ENCODE measurements around the gene MUC6. TPM values are rescaled to one million over a fixed set of nuclear protein-coding genes. Genes with fewer than 3 reads are reported as not detected.
A peak's percentile ranks its signal among the peaks of the same experiment; 100 is the strongest.

The MUC6 gene
- total RNA-seq, 1 donor from 2014 or later = 0.09 TPM

DNA sequence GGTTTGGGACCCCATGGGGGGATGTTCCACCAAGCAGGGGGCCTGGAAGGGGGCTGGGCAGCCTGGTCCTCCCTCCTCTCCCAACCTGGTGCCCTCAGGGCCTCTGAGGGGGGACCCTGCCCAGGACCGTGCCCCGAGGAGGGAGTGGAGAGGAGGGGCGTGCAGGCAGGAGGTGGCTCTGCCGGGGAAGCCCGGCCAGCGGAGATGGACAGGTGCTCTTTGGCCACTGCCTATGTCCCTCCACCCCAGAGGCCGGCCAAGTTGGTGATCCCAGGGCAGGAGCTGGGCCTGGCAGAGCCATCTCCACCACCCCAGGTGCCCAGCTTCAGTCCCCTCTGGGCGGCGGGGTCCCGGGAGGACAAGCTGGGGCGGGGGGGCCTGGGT is 40.5 kb upstream of the MUC6 start:
- ATAC-seq (no peak), DNase-seq (peak; percentile 32)
- no peaks in the 10 kb centered on the region for H3K9me3 ChIP-seq
- H3K4me3 ChIP-seq = no peak overlapping the region
- no peaks in the 10 kb centered on the region for H3K27me3 ChIP-seq (ENCODE audit: low read depth)
- intact Hi-C loops (cut with DNase I) = no loop called here
- peaks cover 17% of the 10 kb centered on the region for H3K4me1 ChIP-seq
- TF ChIP-seq, protein P1, sequence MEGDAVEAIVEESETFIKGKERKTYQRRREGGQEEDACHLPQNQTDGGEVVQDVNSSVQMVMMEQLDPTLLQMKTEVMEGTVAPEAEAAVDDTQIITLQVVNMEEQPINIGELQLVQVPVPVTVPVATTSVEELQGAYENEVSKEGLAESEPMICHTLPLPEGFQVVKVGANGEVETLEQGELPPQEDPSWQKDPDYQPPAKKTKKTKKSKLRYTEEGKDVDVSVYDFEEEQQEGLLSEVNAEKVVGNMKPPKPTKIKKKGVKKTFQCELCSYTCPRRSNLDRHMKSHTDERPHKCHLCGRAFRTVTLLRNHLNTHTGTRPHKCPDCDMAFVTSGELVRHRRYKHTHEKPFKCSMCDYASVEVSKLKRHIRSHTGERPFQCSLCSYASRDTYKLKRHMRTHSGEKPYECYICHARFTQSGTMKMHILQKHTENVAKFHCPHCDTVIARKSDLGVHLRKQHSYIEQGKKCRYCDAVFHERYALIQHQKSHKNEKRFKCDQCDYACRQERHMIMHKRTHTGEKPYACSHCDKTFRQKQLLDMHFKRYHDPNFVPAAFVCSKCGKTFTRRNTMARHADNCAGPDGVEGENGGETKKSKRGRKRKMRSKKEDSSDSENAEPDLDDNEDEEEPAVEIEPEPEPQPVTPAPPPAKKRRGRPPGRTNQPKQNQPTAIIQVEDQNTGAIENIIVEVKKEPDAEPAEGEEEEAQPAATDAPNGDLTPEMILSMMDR (IDR thresholded peaks at IDR 0.05) = no peak
- H3K27ac ChIP-seq = no peak overlapping the region
- no peaks in the 10 kb centered on the region for H3K36me3 ChIP-seq

DNA sequence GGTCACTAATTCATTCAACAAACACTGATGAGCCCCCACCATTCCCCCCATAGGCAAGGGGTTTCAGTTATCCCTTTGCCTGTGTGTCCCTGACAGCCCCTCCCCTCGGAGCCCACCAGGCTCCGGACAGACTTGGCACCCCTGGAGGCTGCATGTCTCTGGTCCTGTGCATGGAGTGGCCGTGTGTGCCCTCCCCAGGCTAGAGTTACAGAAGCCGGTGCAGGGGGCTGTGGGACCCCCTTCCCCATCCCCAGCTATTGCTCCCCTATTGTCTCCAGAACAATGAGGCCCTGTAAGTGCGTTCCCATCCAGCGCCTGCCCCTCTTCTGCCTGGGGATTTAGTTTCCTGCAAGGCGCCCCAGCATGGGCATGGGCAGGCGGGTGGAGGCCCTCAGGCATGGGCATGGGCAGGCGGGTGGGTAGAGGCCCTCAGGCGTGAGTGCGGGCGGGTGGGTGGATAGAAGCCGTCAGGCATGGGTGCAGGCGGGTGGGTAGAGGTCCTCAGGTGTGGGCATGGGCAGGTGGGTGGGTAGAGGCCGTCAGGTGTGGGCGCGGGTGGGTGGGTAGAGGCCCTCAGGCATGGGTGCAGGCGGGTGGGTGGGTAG is 39.6 kb upstream of the MUC6 start:
- TF ChIP-seq, protein P1 (IDR thresholded peaks at IDR 0.05) = no peak
- DNase-seq (peak; percentile 35), ATAC-seq (no peak)
- H3K27me3 ChIP-seq (ENCODE audit: low read depth) = no peaks in the 10 kb centered on the region
- intact Hi-C loops (cut with DNase I) = no loop called here
- H3K4me3 ChIP-seq = no peak overlapping the region
- H3K4me1 ChIP-seq = peaks cover 17% of the 10 kb centered on the region
- no peaks in the 10 kb centered on the region for H3K36me3 ChIP-seq
- H3K27ac ChIP-seq = no peak overlapping the region
- H3K9me3 ChIP-seq = no peaks in the 10 kb centered on the region

DNA sequence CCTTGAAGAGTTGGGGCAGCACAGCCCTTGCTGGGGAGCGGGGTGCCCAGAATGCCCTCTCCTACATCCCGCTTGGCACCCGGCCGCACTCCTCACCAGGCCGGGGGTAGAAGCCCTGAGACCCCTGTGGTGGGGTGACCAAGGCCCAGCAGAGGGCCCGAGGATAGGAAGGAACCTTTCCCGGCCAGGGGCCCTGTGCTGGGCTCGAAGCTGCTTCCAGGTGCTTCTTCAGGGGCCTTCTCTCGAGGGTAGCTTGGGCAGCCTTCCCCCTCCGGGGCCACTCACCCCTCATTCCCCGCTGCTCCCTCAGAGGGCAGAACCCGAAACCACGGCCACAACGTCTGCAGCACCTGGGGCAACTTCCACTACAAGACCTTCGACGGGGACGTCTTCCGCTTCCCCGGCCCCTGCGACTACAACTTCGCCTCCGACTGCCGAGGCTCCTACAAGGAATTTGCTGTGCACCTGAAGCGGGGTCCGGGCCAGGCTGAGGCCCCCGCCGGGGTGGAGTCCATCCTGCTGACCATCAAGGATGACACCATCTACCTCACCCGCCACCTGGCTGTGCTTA is 38.9 kb upstream of the MUC6 start:
- H3K36me3 ChIP-seq = no peaks in the 10 kb centered on the region
- H3K27me3 ChIP-seq (ENCODE audit: low read depth) = no peaks in the 10 kb centered on the region
- DNase-seq (peak; percentile 41), ATAC-seq (no peak)
- TF ChIP-seq, protein P1 (IDR thresholded peaks at IDR 0.05) = no peak
- peaks cover 17% of the 10 kb centered on the region for H3K4me1 ChIP-seq
- intact Hi-C loops (cut with DNase I) = no loop called here
- no peak overlapping the region for H3K4me3 ChIP-seq
- H3K27ac ChIP-seq = no peak overlapping the region
- no peaks in the 10 kb centered on the region for H3K9me3 ChIP-seq

DNA sequence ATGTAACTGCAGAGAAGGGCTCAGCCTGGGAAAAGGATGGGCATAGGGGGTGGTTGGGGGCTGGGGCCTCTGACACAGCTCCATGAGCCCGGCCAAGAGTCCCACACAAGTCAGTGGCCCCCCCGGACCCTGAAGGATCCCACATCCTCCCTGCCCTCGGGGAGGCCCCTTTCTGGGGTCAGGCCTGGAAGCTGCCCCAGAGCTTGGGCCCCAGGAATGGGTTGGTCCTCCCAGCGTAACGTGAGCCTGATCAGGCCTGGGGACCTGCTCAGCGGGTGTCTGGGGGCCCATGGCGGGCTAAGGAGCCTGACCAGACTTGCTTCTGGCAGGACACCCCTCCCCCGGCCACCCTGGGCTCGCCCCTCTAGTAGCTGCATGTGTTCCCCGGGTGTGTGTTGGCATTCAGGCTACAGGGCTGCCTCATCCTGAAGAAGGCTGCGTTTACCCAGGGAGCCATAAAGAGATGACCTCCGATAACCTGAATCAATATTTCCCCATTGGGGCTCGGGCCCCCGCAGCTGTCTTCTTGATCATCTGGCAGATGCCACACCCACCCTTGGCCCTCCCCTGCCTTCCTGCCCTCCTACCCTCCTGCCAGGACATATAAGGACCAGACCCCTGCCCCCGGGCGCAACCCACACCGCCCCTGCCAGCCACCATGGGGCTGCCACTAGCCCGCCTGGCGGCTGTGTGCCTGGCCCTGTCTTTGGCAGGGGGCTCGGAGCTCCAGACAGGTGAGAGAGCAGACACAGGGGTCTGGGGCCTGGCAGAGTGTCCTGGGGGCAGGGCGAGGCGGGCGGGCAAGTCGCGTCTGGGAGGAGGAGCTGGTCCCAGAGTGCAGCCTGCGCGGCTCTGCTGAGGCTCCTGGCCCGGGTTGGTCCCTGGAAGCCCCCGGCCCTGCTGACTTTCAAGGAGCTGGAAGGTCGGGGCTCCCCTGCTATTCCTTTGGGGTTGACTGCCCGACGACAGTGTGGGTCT is 38.0 kb upstream of the MUC6 start, which contains the start of gene MUC2:
MUC2 (plus strand) TSS at position 631 of the 978 bp plus-strand sequence.
- TF ChIP-seq, protein P1 (IDR thresholded peaks at IDR 0.05) = no peak
- Histone ChIP-seq H3K36me3 (no peaks in the 10 kb centered on the region), H3K27me3 (ENCODE audit: low read depth) (no peaks in the 10 kb centered on the region), H3K4me1 (peaks cover 17% of the 10 kb centered on the region), H3K9me3 (no peaks in the 10 kb centered on the region), H3K27ac (no peak within 1 kb of the TSS), H3K4me3 (no peak within 1 kb of the TSS)
- DNase-seq (peak; percentile 44), ATAC-seq (no peak)
- intact Hi-C loops (cut with DNase I) = no loop called here

DNA sequence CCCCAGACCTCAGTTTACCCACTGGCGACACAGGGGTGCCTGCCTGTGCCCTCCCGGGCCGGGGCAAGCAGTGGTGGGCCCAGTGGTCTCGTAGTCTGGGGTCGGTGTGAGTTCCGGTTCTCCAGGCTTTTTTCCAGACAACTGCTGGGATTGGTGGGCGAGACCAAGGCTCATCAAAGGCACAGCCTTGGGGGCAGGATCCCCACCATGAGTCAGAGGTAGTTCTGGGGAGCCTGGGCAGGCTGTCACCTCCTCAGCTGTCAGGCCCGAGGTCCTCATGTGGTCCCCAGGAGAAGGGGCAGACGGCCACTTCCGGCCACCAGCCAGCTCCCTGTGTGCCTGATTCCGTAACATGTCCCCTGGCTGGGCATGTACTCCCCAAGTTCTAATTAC is 37.3 kb upstream of the MUC6 start:
- no peaks in the 10 kb centered on the region for H3K9me3 ChIP-seq
- H3K4me1 ChIP-seq = peaks cover 17% of the 10 kb centered on the region
- H3K27ac ChIP-seq = no peak overlapping the region
- no peaks in the 10 kb centered on the region for H3K36me3 ChIP-seq
- H3K27me3 ChIP-seq (ENCODE audit: low read depth) = no peaks in the 10 kb centered on the region
- intact Hi-C loops (cut with DNase I) = no loop called here
- DNase-seq = no peak
- TF ChIP-seq, protein P1 (IDR thresholded peaks at IDR 0.05) = no peak
- no peak for ATAC-seq
- no peak overlapping the region for H3K4me3 ChIP-seq

Data from lower lobe of right lung (tissue), 2 donors.